ENCODE measurements around the gene LIMCH1.

DNA sequence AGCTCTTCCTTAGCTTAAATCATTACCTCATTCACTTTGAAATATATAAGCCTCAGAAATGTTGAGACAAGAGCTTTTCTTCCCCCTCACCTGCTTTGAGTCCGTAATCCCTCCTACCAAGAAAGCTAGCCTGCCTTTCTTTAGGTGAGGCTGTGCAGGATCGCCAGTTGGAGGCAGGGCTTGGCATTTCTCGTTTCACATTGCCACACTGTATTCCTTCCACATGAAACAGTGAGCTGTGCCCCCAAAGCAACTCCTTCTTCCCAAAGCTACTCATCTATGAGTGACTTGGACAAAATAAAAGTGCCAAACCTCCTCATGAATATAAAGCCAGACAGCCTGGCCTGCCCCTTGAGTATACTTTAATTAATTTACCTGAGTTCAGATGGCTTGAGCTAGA is 86.8 kb downstream of the LIMCH1 start:
- TF ChIP-seq CTCF (IDR thresholded peaks at IDR 0.05) (no peak), POLR2A (IDR thresholded peaks at IDR 0.05) (no peak)

Data from suprapubic skin (tissue), 3 donors.